SK-N-MC (cell line): Measurements from ENCODE around the gene OAT.

ENCODE experiments used
- EZH2 ChIP-seq: fragments of 200-600 bp; sonication (generic); IDR thresholded peaks from one replicate; pipeline ENCODE4 v1.6.1; 2017; ENCODE audit warnings: antibody characterized with exemption
- FOXP2 ChIP-seq: optimal IDR thresholded peaks from 2 replicates; pipeline ENCODE3; 2011; ENCODE audit warnings: mild to moderate bottlenecking, moderate library complexity; ENCODE audit not compliant: insufficient read depth; ENCODE audit errors: extremely low read length, control extremely low read depth
- POLR2AphosphoS5 ChIP-seq: IDR thresholded peaks from 2 replicates; pipeline ENCODE4 v1.6.1; 2012; ENCODE audit warnings: mild to moderate bottlenecking, low read depth, low read length, borderline replicate concordance

- TF ChIP-seq FOXP2 (no peak), POLR2AphosphoS5 (no peak), EZH2 (no peak)
Observed at GRCh38 chr10:124465003-124465776, 46.5 kb upstream of the OAT start.
